D721Med (cell line): ENCODE measurements around the gene SRP14.

Experiments used
- DNase-seq: peaks from one replicate; pipeline ENCODE4 v3.0.0; 2011; ENCODE audit warnings: low spot score; ENCODE audit not compliant: insufficient read length
- FAIRE-seq: peaks from 2 replicates; lab custom pipeline; 2011; peaks lifted over from hg19 to GRCh38; lab: Jason Lieb, UNC
- TF ChIP-seq, protein P1 (sequence below): IDR thresholded peaks from 2 replicates; pipeline ENCODE4 v1.5.1; 2012; ENCODE audit warnings: mild to moderate bottlenecking, control low read depth; ENCODE audit not compliant: insufficient read depth; ENCODE audit errors: missing control alignments

Gene SRP14, protein sequence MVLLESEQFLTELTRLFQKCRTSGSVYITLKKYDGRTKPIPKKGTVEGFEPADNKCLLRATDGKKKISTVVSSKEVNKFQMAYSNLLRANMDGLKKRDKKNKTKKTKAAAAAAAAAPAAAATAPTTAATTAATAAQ

DNA sequence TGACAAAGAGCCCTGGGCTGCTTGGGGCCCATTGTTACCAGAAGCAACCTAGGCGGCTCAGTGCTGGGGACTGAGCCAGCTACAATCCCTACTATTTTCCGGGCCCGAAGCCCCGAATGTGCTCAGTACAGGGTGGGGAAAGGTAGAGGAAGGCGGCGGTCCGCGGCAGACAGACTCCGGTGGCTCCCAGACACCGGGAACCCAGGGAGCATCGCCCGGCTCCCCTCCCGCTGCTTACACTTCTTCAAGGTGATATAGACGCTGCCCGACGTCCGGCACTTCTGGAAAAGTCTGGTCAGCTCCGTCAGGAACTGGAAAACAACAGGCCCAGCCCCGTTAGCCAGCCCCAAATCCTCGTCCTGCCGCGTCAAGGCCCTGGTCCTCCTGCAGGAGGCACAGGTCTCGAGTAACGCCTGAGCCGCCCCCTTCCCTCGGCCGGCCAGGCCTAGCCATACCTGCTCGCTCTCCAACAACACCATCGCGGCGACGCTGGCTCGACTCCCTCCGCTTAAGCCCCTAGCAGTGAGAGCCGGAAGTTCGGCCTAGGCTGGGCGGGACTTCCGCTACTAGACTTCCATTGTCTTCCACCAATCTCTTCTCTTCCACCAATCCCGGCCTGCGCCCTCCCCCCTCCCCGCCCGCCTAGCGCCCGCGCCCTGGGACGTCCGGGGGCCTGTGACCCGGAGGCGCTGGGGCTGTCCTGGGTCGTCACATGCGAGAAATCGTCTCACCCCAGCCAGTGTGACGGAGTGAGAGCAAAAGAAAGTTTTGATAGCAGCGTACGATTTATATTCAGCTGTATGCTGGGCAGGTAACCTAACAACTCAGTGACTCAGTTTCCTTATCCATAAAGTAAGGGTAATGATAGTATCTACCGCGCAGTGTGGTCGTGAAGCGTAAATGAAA is at the start of gene SRP14:
TSS of gene SRP14 (minus strand) at position 544 of the 906 bp plus-strand sequence. CDS start at position 479, 65 bp downstream.
- peak; percentile 88 for DNase-seq
- FAIRE-seq: no peak
- TF ChIP-seq, protein P1, sequence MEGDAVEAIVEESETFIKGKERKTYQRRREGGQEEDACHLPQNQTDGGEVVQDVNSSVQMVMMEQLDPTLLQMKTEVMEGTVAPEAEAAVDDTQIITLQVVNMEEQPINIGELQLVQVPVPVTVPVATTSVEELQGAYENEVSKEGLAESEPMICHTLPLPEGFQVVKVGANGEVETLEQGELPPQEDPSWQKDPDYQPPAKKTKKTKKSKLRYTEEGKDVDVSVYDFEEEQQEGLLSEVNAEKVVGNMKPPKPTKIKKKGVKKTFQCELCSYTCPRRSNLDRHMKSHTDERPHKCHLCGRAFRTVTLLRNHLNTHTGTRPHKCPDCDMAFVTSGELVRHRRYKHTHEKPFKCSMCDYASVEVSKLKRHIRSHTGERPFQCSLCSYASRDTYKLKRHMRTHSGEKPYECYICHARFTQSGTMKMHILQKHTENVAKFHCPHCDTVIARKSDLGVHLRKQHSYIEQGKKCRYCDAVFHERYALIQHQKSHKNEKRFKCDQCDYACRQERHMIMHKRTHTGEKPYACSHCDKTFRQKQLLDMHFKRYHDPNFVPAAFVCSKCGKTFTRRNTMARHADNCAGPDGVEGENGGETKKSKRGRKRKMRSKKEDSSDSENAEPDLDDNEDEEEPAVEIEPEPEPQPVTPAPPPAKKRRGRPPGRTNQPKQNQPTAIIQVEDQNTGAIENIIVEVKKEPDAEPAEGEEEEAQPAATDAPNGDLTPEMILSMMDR: no peak

DNA sequence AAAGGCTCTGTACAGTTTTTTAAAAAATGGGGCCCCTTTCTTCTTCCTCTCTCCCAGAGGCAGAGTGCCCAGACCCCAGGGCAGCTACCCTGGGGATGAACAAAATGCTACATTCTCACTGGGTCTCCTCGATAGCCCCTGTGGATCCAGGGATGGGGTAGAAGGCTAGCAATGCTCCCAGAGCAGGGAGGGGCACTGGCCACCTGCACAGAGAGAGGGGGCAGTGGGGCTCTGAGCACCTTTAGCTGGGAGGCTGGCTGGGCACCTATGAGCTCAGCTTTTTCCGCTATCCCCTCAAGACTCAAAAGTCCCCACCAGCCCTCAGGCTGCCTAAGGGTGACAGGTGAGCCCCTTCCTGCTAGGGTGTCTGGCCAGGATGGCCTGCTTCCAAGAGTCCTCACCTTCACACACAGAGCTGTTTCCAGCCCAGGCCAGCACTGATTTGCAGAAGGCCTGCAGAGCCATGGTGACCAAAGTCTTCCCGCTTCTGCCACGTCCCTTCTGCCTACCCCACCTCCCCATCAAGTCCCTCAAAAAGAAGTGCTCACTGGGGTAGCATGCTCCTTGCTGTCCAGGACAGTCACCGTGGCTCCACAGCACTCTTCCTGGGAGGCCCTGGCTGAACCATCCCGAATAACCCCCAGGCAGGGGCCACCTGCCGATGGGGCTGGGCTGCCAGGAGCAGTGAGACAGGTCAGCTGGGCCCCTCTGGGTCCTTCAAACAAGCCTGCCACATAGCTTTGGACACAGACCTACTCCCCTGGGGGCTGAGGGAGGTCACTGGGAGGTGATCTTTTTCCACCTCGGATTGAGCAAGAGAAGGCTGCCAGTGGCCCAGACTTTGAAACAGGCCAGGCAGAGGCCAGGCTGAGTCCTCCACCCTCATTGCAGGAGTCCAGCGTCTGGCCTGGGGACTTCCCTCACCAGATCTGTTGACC is 49.3 kb upstream of the SRP14 start:
- TF ChIP-seq, protein P1: no peak
- no peak for FAIRE-seq
- no peak for DNase-seq

DNA sequence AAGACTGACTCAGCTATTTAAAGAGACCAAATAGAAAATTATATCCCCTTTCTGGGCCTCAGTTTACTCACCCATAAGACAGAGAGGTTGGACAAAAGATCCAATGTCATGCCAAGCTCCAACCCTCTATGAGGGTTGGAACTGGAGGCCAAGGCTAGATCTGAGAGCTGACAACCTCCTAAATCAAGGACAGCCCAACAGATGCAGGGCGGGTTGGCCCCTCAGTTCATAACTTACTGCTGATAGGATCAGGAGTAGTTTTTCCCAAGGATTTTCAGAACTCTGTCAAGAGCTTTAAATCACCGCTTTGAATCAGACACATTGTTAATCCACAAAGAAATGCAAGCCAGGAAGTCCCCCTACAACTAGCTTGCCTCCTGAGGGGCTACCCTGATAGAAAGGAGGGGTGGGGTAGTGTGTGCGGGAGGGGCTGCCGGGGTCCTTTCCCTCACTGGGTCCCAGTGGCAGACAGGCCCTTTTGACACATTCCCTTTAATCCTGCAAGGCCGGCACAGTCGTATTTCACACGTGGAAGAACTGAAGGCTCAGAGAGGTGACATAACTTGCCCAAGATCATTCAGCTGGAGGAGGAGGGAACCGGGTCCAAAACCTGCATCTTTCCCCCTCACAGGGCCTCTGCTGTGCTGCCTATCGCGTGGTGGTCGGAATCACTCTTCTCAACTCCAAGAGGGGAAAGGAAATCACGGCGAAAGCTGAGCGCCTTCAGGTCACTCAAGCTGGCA is 48.3 kb upstream of the SRP14 start:
- no peak for DNase-seq
- TF ChIP-seq, protein P1: no peak
- FAIRE-seq: no peak

DNA sequence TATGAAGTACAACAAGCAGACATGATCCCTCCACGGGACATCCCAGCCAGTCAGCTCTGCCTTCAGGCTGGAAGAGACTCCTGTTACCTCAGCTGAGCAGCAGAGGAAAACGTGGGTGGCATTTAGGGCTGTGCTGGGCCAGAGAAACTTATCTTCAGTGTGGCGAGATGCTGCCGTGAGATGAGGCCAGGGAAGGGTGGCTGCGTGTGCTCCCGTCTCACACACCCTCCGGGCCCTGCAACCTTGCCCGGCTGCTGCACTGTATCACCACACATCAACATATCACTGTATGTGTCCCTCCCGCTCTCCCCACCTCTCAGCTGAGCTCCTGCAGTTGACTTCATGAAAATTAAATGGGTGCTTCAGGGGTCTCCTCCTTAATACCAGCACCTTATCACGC is 46.3 kb upstream of the SRP14 start:
- TF ChIP-seq, protein P1: no peak
- DNase-seq: no peak
- no peak for FAIRE-seq

DNA sequence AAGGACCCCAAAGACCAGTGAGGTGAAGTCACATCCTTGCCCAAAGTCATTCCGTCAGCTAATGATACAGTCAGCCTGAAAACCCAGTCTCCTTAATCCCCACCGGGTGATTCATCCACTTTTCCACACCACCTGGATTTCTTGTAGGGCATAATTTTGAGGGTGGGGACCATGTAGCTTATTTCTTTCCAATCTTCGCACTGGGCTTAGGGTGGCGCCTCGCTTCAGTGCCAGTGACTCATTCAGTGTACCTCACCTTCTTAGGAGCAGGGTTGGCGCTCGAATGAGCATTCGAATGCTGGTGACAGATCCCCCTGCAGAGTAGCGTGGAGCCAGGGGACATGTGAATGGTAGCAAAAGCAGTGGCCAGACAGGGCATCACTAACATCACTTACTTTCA is 45.7 kb upstream of the SRP14 start:
- TF ChIP-seq, protein P1: no peak
- FAIRE-seq (no peak), DNase-seq (no peak)

DNA sequence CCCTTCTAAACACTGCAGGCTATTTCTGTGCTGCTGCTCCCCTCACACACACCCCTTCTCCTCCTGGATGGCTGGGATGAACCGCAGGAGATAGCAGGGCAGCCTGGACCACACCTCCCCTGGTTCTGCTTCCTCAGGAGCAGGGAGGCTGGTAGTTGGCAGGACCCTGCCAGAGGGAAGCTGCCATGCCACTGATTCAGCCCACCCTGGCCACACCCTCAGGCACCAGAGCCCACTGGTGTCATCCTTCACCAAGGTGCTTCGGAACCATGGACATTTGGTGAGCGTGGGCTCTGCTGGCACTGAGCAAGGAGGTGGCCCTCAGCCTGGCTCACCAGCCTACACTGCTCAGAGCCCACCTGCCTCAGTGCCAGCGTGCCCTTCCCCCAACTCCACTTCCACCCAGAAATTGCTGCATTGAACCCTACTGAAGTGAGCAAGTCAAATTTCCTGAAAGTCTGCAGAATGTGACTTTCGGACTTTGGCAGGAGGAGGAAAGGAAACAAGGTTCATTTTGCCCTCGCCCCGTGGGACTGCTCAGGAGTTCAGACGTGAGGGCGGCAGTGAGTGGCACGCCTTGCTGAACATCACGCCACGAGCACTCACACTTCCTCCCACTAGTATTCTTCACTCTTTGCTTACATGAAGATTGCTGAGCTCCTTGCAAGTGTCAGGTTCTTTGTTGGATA is 43.4 kb upstream of the SRP14 start:
- FAIRE-seq (no peak), DNase-seq (no peak)
- TF ChIP-seq, protein P1: no peak
